Astrocyte (in vitro differentiated cells and primary cell): ENCODE measurements around the gene PRR5L. TPM values are rescaled to one million over a fixed set of nuclear protein-coding genes. Genes with fewer than 3 reads are reported as not detected.

Experiments used
- DNase-seq: peaks from one replicate; pipeline ENCODE4 v3.0.0-alpha.2; 2010; ENCODE audit warnings: low read depth
- FAIRE-seq: peaks from 2 replicates; lab custom pipeline; 2011; peaks lifted over from hg19 to GRCh38; lab: Jason Lieb, UNC
- H2AFZ ChIP-seq: 2 replicates; pipeline ENCODE4 v1.6.0; 2012; ENCODE audit warnings: low read depth, low read length, inconsistent platforms
- H3K27ac ChIP-seq: 2 replicates; pipeline ENCODE4 v1.5.1; 2011; ENCODE audit warnings: low read depth, low read length, inconsistent platforms
- H3K27me3 ChIP-seq: 2 replicates; pipeline ENCODE4 v1.6.0; 2011; ENCODE audit warnings: low read length, inconsistent platforms; ENCODE audit not compliant: insufficient read depth
- H3K36me3 ChIP-seq: 2 replicates; pipeline ENCODE4 v1.5.1; 2011; ENCODE audit warnings: low read length, inconsistent platforms; ENCODE audit not compliant: insufficient read depth
- H3K4me1 ChIP-seq: 2 replicates; pipeline ENCODE4 v1.5.1; 2011; ENCODE audit warnings: low read length, inconsistent platforms; ENCODE audit not compliant: insufficient read depth
- H3K4me2 ChIP-seq: 2 replicates; pipeline ENCODE4 v1.6.0; 2012; ENCODE audit warnings: low read length, inconsistent platforms
- H3K4me3 ChIP-seq: 2 replicates; pipeline ENCODE4 v1.5.1; 2011; ENCODE audit warnings: low read depth, mild to moderate bottlenecking, low read length, inconsistent platforms; ENCODE audit not compliant: insufficient read depth
- H3K79me2 ChIP-seq: 2 replicates; pipeline ENCODE4 v1.6.0; 2012; ENCODE audit warnings: mild to moderate bottlenecking, low read length, inconsistent platforms; ENCODE audit not compliant: insufficient read depth
- H3K9ac ChIP-seq: 2 replicates; pipeline ENCODE4 v1.6.0; 2012; ENCODE audit warnings: mild to moderate bottlenecking, low read length, inconsistent platforms
- H3K9me3 ChIP-seq: 2 replicates; pipeline ENCODE4 v1.5.1; 2012; ENCODE audit warnings: low read depth, mild to moderate bottlenecking, low read length, inconsistent platforms; ENCODE audit not compliant: insufficient read depth
- H4K20me1 ChIP-seq: 2 replicates; pipeline ENCODE4 v1.6.0; 2012; ENCODE audit warnings: low read length, inconsistent platforms; ENCODE audit not compliant: insufficient read depth
- H3K27ac Mint-ChIP-seq: one replicate; pipeline ENCODE4 v1.8.0; 2021; ENCODE audit warnings: mild to moderate bottlenecking, mixed read lengths; ENCODE audit not compliant: unreplicated experiment
- H3K27me3 Mint-ChIP-seq: one replicate; pipeline ENCODE4 v1.8.0; 2021; ENCODE audit warnings: low read depth, mixed read lengths; ENCODE audit not compliant: unreplicated experiment
- H3K36me3 Mint-ChIP-seq: one replicate; pipeline ENCODE4 v1.8.0; 2021; ENCODE audit warnings: low read depth, mixed read lengths; ENCODE audit not compliant: unreplicated experiment
- H3K4me1 Mint-ChIP-seq: one replicate; pipeline ENCODE4 v1.8.0; 2021; ENCODE audit warnings: low read depth, mixed read lengths; ENCODE audit not compliant: unreplicated experiment
- H3K4me3 Mint-ChIP-seq: one replicate; pipeline ENCODE4 v1.8.0; 2021; ENCODE audit warnings: mild to moderate bottlenecking, moderate library complexity, mixed read lengths; ENCODE audit not compliant: unreplicated experiment
- H3K9me3 Mint-ChIP-seq: one replicate; pipeline ENCODE4 v1.8.0; 2021; ENCODE audit warnings: mild to moderate bottlenecking, mixed read lengths; ENCODE audit not compliant: unreplicated experiment
- CTCF ChIP-seq: IDR thresholded peaks from 2 replicates; pipeline ENCODE4 v1.5.1; 2011; ENCODE audit warnings: low read depth, mild to moderate bottlenecking, inconsistent platforms, low read length, moderate library complexity; ENCODE audit not compliant: insufficient read depth
- EZH2 ChIP-seq: IDR thresholded peaks from 2 replicates; pipeline ENCODE4 v1.6.1; 2012; ENCODE audit warnings: mild to moderate bottlenecking, low read length, inconsistent platforms; ENCODE audit not compliant: insufficient read depth
- total RNA-seq: library from RNA; stranded (reverse); gene quantifications from 2 replicates; pipeline ENCODE4 v1.2.1, GENCODE V29; 2021

The PRR5L gene
- total RNA-seq, 1 donor from 2014 or later: 55.6 TPM

- Mint-ChIP-seq H3K9me3 (no peaks in the 10 kb centered on the region), H3K4me3 (no peak overlapping the region), H3K36me3 (peaks cover 35% of the 10 kb centered on the region), H3K4me1 (peaks cover 56% of the 10 kb centered on the region), H3K27me3 (no peaks in the 10 kb centered on the region), H3K27ac (peak overlapping the region; percentile 80)
- Histone ChIP-seq H4K20me1 (no peaks in the 10 kb centered on the region), H3K79me2 (no peaks in the 10 kb centered on the region), H3K4me3 (no peak overlapping the region), H3K9me3 (no peaks in the 10 kb centered on the region), H3K9ac (no peak overlapping the region), H3K27ac (no peak overlapping the region), H3K27me3 (no peaks in the 10 kb centered on the region), H2AFZ (no peak overlapping the region), H3K36me3 (peaks cover 8% of the 10 kb centered on the region), H3K4me1 (peaks cover 19% of the 10 kb centered on the region), H3K4me2 (no peak overlapping the region)
- DNase-seq: no peak
- no peak for FAIRE-seq
- TF ChIP-seq CTCF (no peak), EZH2 (no peak)
These were observed 130.2 kb downstream of the PRR5L start for GRCh38 chr11:36426226-36426848.

GRCh38 chr11:36427079-36427478, 131.0 kb downstream of the PRR5L start:
- Histone ChIP-seq H3K4me2 (no peak overlapping the region), H3K27me3 (no peaks in the 10 kb centered on the region), H3K9me3 (no peaks in the 10 kb centered on the region), H3K9ac (no peak overlapping the region), H3K4me3 (no peak overlapping the region), H4K20me1 (no peaks in the 10 kb centered on the region), H3K79me2 (no peaks in the 10 kb centered on the region), H3K4me1 (peaks cover 20% of the 10 kb centered on the region), H3K36me3 (peaks cover 8% of the 10 kb centered on the region), H3K27ac (no peak overlapping the region), H2AFZ (no peak overlapping the region)
- H3K4me3 Mint-ChIP-seq: no peak overlapping the region
- H3K9me3 Mint-ChIP-seq: no peaks in the 10 kb centered on the region
- TF ChIP-seq EZH2: no peak
- TF ChIP-seq CTCF: no peak
- FAIRE-seq: no peak
- DNase-seq: no peak
- peaks cover 39% of the 10 kb centered on the region for H3K36me3 Mint-ChIP-seq
- H3K27ac Mint-ChIP-seq: peak overlapping the region; percentile 89
- peaks cover 56% of the 10 kb centered on the region for H3K4me1 Mint-ChIP-seq
- H3K27me3 Mint-ChIP-seq: no peaks in the 10 kb centered on the region

- no peaks in the 10 kb centered on the region for H3K27me3 Mint-ChIP-seq
- Histone ChIP-seq H3K4me1 (peaks cover 26% of the 10 kb centered on the region), H3K27me3 (no peaks in the 10 kb centered on the region), H2AFZ (no peak overlapping the region), H3K9ac (no peak overlapping the region), H3K4me3 (no peak overlapping the region), H3K27ac (no peak overlapping the region), H3K36me3 (peaks cover 4% of the 10 kb centered on the region), H3K9me3 (no peaks in the 10 kb centered on the region), H3K79me2 (no peaks in the 10 kb centered on the region), H3K4me2 (no peak overlapping the region), H4K20me1 (no peaks in the 10 kb centered on the region)
- no peak for FAIRE-seq
- no peak overlapping the region for H3K27ac Mint-ChIP-seq
- no peaks in the 10 kb centered on the region for H3K9me3 Mint-ChIP-seq
- H3K36me3 Mint-ChIP-seq: peaks cover 40% of the 10 kb centered on the region
- no peak for DNase-seq
- TF ChIP-seq CTCF (no peak), EZH2 (no peak)
- peaks cover 61% of the 10 kb centered on the region for H3K4me1 Mint-ChIP-seq
- no peak overlapping the region for H3K4me3 Mint-ChIP-seq
These were observed 131.8 kb downstream of the PRR5L start for GRCh38 chr11:36427876-36428275.
